ENCODE results near the gene ABCA7.

ABCA7 gene

GRCh38 chr19:1039646-1040475, at the start of gene ABCA7:
Gene ABCA7, plus strand, starts transcription at chr19:1040107. Its CDS starts 1,255 bp downstream, at chr19:1041362.
- DNase-seq: peak; percentile 98

- no peak for DNase-seq
Observed at GRCh38 chr19:990119-990571, 49.8 kb upstream of the ABCA7 start.

- no peak for DNase-seq
Observed at GRCh38 chr19:990746-991145, 49.2 kb upstream of the ABCA7 start.

GRCh38 chr19:991174-991931, 48.6 kb upstream of the ABCA7 start:
- DNase-seq: peak; percentile 53

- no peak for DNase-seq
Observed at GRCh38 chr19:991932-992669, 47.8 kb upstream of the ABCA7 start.

GRCh38 chr19:992670-993055, 47.2 kb upstream of the ABCA7 start:
- DNase-seq: no peak

GRCh38 chr19:993361-993830, 46.5 kb upstream of the ABCA7 start:
- DNase-seq: no peak

- DNase-seq: no peak
Observed at GRCh38 chr19:993831-994393, 46.0 kb upstream of the ABCA7 start.

- DNase-seq: no peak
Observed at GRCh38 chr19:994516-994915, 45.4 kb upstream of the ABCA7 start.

- no peak for DNase-seq
Observed at GRCh38 chr19:995051-995827, 44.7 kb upstream of the ABCA7 start.

- DNase-seq: peak; percentile 64
Observed at GRCh38 chr19:996051-996838, 43.7 kb upstream of the ABCA7 start.

GRCh38 chr19:998064-998463, 41.8 kb upstream of the ABCA7 start:
- DNase-seq: no peak

GRCh38 chr19:999379-999719, 40.6 kb upstream of the ABCA7 start:
- no peak for DNase-seq

- DNase-seq: peak; percentile 56
Observed at GRCh38 chr19:1000095-1000494, 39.8 kb upstream of the ABCA7 start, which contains the start of gene GRIN3B. Gene GRIN3B, plus strand, starts transcription at chr19:1000419. Its CDS starts 19 bp downstream, at chr19:1000438.

- no peak for DNase-seq
Observed at GRCh38 chr19:1000591-1001537, 39.0 kb upstream of the ABCA7 start.

GRCh38 chr19:1001538-1002166, 38.3 kb upstream of the ABCA7 start:
- peak; percentile 33 for DNase-seq

- DNase-seq: no peak
Observed at GRCh38 chr19:1002600-1002999, 37.3 kb upstream of the ABCA7 start.

GRCh38 chr19:1003283-1003682, 36.6 kb upstream of the ABCA7 start:
- DNase-seq: no peak

- DNase-seq: no peak
Observed at GRCh38 chr19:1004204-1004802, 35.6 kb upstream of the ABCA7 start.
